NT2/D1 (cell line): ENCODE data around the gene RNH1.

Source experiments
- DNase-seq: peaks from one replicate; pipeline ENCODE4 v3.0.0-alpha.2; 2011; ENCODE audit warnings: low read depth, low spot score
- H3K27me3 ChIP-seq: 2 replicates; pipeline ENCODE4 v1.6.0; 2011; ENCODE audit warnings: mild to moderate bottlenecking; ENCODE audit not compliant: insufficient read length, insufficient read depth
- H3K36me3 ChIP-seq: 2 replicates; pipeline ENCODE4 v1.6.1; 2011; ENCODE audit warnings: mild to moderate bottlenecking, low read length, mixed read lengths; ENCODE audit not compliant: insufficient read depth, insufficient read length
- H3K4me1 ChIP-seq: 2 replicates; pipeline ENCODE4 v1.5.1; 2011; ENCODE audit not compliant: insufficient read depth, insufficient read length
- H3K4me3 ChIP-seq: 2 replicates; pipeline ENCODE4 v1.5.1; 2011; ENCODE audit warnings: low read depth; ENCODE audit not compliant: insufficient read length
- H3K9ac ChIP-seq: 2 replicates; pipeline ENCODE4 v1.6.0; 2011; ENCODE audit warnings: low read depth; ENCODE audit not compliant: insufficient read length
- H3K9me3 ChIP-seq: 2 replicates; pipeline ENCODE4 v1.5.1; 2011; ENCODE audit warnings: mild to moderate bottlenecking, low read length; ENCODE audit not compliant: insufficient read depth
- SUZ12 ChIP-seq: IDR thresholded peaks from 2 replicates; pipeline ENCODE4 v1.6.1; 2011; ENCODE audit not compliant: insufficient read length, insufficient read depth; ENCODE audit errors: extremely low read depth
- YY1 ChIP-seq: IDR thresholded peaks from 2 replicates; pipeline ENCODE4 v1.6.1; 2011; ENCODE audit not compliant: insufficient read length, insufficient read depth
- ZNF274 ChIP-seq: IDR thresholded peaks from 2 replicates; pipeline ENCODE4 v1.6.1; 2011; ENCODE audit warnings: mild to moderate bottlenecking, low read depth, low read length

Gene RNH1

GRCh38 chr11:462107-462890, 44.7 kb downstream of the RNH1 start:
- peaks cover 14% of the 10 kb centered on the region for H3K4me1 ChIP-seq
- TF ChIP-seq YY1 (no peak), ZNF274 (no peak)
- no peaks in the 10 kb centered on the region for H3K9me3 ChIP-seq
- no peak overlapping the region for H3K4me3 ChIP-seq
- H3K9ac ChIP-seq: no peak overlapping the region
- H3K36me3 ChIP-seq: peaks cover 77% of the 10 kb centered on the region
- H3K27me3 ChIP-seq: no peaks in the 10 kb centered on the region
- DNase-seq: no peak

DNA sequence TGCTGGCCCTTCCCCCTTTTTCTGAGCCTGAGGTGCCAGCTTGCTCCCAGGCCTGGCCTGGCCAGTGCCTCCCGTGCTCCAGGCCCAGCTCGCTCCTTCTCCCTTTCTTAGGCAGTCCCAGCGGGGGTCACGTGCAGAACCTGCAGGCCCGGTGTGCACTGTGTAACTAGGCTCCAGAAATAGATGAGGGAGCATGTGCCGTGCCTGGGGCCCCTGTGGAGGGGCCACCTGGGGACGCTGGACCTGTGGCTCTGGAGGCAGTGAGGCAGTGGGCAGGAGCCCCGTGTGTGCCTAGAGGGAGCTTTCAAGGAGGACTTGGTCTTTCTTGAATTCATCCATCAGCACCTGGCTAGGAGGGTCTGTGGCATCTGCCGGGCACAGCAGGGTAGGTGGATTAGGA, 45.4 kb downstream of the RNH1 start:
- H3K36me3 ChIP-seq: peaks cover 83% of the 10 kb centered on the region
- no peak overlapping the region for H3K4me3 ChIP-seq
- no peak for DNase-seq
- no peak overlapping the region for H3K9ac ChIP-seq
- no peaks in the 10 kb centered on the region for H3K9me3 ChIP-seq
- no peaks in the 10 kb centered on the region for H3K27me3 ChIP-seq
- peaks cover 19% of the 10 kb centered on the region for H3K4me1 ChIP-seq
- TF ChIP-seq SUZ12: no peak
- no peak for TF ChIP-seq ZNF274
- TF ChIP-seq YY1: no peak

DNA sequence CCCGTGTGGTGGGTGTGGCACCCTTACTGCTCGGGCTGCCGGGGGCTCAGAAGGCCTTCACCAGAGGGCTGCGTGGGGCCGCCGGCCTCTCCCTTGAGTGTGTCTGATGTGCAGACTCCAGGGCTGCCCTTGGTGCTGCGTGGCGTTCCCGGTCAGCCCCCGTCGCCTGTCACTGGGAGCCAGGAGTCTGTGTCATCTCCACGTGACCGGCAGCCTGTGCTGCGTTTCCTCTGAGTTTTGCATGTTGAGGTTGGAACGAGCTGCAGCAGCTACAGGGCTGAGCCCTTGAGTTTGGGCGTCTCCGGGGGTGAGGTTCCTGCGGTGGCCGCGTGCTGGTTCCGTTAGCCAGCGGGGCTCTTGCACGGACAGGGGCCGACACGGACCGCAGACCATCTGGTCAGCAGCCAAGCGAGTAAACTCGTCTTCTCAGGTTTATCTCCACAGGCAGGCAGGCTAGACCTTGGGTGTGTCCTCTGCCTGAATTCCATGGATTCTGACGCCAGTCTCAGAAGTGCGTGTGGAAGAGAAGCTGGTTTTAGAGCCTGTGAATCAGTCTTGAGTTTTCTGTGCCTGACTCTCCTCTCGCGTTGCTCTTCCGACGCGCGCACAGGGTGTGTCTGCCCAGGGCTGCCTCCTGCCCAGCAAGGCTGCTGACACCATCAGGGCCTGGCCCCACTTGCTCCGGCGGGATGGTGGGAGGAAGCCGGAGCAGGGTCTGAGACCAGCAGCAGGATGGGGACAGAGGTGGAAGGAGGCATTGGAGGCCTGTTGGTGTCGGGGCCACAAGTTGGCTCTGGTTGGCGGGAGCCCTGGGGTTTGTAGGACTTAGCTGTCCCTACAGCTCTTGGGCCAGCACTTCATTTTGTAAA, 46.5 kb downstream of the RNH1 start:
- peaks cover 92% of the 10 kb centered on the region for H3K36me3 ChIP-seq
- peaks cover 25% of the 10 kb centered on the region for H3K4me1 ChIP-seq
- no peak for TF ChIP-seq YY1
- TF ChIP-seq SUZ12: no peak
- no peak for TF ChIP-seq ZNF274
- H3K9me3 ChIP-seq: no peaks in the 10 kb centered on the region
- H3K9ac ChIP-seq: peak overlapping the region; percentile 6
- no peaks in the 10 kb centered on the region for H3K27me3 ChIP-seq
- no peak overlapping the region for H3K4me3 ChIP-seq
- DNase-seq: no peak

- peaks cover 91% of the 10 kb centered on the region for H3K36me3 ChIP-seq
- TF ChIP-seq ZNF274 (no peak), YY1 (no peak), SUZ12 (no peak)
- no peak overlapping the region for H3K4me3 ChIP-seq
- no peak overlapping the region for H3K9ac ChIP-seq
- peaks cover 31% of the 10 kb centered on the region for H3K4me1 ChIP-seq
- DNase-seq: no peak
- H3K9me3 ChIP-seq: no peaks in the 10 kb centered on the region
- no peaks in the 10 kb centered on the region for H3K27me3 ChIP-seq
These were observed 47.4 kb downstream of the RNH1 start for GRCh38 chr11:459511-460220.

DNA sequence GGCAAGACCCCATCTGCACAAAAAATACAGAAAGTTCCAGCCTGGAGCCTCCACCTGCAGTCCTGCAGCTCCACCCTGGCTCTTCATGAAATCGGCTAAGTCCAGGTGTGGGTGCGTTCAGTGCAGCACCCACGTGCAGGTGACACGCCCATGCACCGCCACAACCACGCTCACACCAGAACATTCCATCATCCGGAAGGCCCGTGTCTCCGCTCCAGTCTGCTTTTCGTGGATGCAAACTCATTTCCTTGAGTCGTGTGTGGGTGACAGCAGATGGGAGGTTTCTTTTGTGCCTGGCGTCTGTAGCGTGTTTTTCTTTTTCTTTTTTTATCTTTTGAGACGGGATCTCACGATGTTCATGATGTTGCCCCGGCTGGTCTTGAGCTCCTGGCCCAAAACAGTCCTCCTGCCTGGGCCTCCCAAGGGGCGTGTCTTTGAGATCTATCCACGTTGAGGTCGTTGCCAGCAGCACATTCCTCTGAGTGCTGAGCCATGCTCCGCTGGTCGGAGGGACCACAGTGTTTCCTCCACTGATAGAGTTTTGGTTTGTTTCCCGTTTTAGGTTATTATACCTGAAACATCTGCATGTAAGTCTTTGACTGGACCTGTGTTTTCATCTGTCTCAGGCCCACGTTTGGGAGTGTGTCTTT, 49.8 kb downstream of the RNH1 start:
- Histone ChIP-seq H3K4me3 (no peak overlapping the region), H3K36me3 (peaks cover 95% of the 10 kb centered on the region), H3K27me3 (no peaks in the 10 kb centered on the region), H3K9ac (peak overlapping the region; percentile 37), H3K9me3 (no peaks in the 10 kb centered on the region), H3K4me1 (peaks cover 36% of the 10 kb centered on the region)
- TF ChIP-seq ZNF274: no peak
- TF ChIP-seq SUZ12: no peak
- TF ChIP-seq YY1: no peak
- DNase-seq: no peak

DNA sequence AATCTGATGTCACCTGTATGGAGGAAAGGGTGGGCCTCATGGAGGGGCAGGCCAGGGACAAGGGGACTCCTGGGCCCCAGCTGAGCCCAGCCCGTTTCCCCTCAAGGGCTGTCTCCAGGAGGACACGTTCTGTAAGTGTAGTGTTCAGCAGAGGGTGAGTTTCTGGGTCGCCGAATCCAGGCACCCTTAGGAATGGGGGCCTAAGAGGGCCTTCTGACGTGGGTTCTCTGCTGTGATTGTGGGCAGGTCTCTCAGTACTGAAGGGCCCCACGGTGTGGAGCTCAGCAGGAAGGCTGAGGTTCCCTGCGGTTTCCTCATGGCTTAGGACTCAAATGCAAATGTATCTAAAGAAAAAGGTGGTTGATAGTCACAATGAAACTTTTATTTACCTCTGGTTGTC, 50.5 kb downstream of the RNH1 start:
- peaks cover 95% of the 10 kb centered on the region for H3K36me3 ChIP-seq
- H3K9me3 ChIP-seq: no peaks in the 10 kb centered on the region
- peaks cover 44% of the 10 kb centered on the region for H3K4me1 ChIP-seq
- DNase-seq: no peak
- H3K27me3 ChIP-seq: no peaks in the 10 kb centered on the region
- H3K9ac ChIP-seq: no peak overlapping the region
- no peak for TF ChIP-seq ZNF274
- no peak for TF ChIP-seq YY1
- TF ChIP-seq SUZ12: no peak
- no peak overlapping the region for H3K4me3 ChIP-seq
